Left colon (tissue), 2 donors: ENCODE data around the gene KCNQ1. TPM values are rescaled to one million over a fixed set of nuclear protein-coding genes. Genes with fewer than 3 reads are reported as not detected.

ENCODE experiments used
- ATAC-seq: fragments of 200-7000 bp; cut with Tn5 transposase; one replicate; pipeline ENCODE4 v1.9.1; 2020; ENCODE audit warnings: mild to moderate bottlenecking, moderate library complexity
- DNase-seq, 2 donors: peaks; one replicate each; pipeline ENCODE4 v3.0.0-alpha.2; 2020
- intact Hi-C, 2 donors: fragments of 100-400 bp; cut with DNase I in 1 of 2; cut with micrococcal nuclease in 1 of 2; formaldehyde crosslinking; loops; one replicate each; pipeline versions ENCODE4 v1.11.2 to v1.14.0; 2022; cut with DNase I, micrococcal nuclease
- long read RNA-seq: library from polyadenylated mRNA; unstranded; transcript quantifications from one replicate; pipeline ENCODE4 v2.0.0, GENCODE V29; 2021
- total RNA-seq, 2 donors: library from RNA; stranded (reverse); fragmentation: NEBNext Ultra II Directional; extraction: Animal tissue kit (Norgen Biotek cat#: 25700); gene quantifications; one replicate each; pipeline ENCODE4 v1.2.1, GENCODE V29; 2021
- donor health status: DM: no; HTN: no; CAD: no.
- donor health status: DM: yes; HTN: yes; CAD: no.

KCNQ1 gene
- 10 to 100 TPM; 42.8 to 56.8 TPM for total RNA-seq
- long read RNA-seq, transcript KCNQ1-201 (16 exons, 3,246 nt) = major isoform, 14 of 79 reads
- long read RNA-seq, partial matches to known transcripts = 51 of 79 reads
- long read RNA-seq, other reads (novel, unspliced or antisense) = 14 of 79 reads

DNA sequence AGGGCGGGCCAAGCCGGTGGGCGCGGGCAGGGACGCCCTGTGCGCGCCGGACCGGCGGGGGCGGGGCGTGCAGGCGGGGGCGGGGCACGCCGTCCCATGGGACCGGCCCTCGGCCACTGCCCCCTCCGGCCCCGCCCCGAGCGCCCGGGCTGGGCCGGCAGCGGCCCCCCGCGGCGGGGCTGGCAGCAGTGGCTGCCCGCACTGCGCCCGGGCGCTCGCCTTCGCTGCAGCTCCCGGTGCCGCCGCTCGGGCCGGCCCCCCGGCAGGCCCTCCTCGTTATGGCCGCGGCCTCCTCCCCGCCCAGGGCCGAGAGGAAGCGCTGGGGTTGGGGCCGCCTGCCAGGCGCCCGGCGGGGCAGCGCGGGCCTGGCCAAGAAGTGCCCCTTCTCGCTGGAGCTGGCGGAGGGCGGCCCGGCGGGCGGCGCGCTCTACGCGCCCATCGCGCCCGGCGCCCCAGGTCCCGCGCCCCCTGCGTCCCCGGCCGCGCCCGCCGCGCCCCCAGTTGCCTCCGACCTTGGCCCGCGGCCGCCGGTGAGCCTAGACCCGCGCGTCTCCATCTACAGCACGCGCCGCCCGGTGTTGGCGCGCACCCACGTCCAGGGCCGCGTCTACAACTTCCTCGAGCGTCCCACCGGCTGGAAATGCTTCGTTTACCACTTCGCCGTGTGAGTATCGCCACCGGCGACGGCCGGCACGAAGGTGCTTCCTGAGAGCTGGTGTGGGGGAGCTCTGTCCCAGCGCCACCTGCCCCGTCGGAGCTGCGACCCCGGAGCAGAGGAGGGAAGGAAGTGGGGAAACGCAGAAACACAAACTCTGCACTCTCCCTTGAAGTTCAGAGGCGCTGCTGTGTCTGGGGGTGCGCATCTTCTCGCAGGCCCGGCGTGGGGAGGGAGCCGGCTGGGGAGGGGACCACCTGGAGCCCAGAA lies at the start of gene KCNQ1:
KCNQ1 (plus strand) TSS at position 188 of the 925 bp plus-strand sequence; CDS start at position 279, 91 bp downstream.
- intact Hi-C loops = no loop called here
- DNase-seq (peak; percentile 77 to 85), ATAC-seq (peak; percentile 73)

DNA sequence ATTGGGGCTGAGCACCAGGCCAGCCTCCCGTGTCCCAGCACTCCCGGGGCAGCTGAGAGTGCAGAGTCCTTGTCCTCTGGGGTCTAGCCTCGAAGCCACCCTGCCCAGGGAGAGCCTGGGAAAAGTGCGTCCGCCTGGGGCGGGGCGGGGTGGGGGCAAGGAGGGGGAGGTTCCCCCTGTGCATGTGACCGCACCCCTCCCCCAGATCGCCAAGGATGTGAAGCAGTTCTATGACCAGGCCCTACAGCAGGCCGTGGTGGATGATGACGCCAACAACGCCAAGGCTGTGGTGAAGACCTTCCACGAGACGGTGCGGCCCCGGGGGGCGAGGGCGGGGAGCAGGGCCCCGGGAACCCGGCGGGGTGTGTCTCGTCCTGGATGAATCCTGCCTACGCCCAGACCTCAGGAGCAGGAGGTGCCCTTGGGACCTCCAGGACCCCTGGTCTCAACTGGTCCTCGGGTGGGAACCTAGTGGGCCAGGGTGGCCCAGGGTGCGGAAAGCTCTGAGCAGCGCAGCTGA lies 49.5 kb upstream of the KCNQ1 start:
- ATAC-seq (no peak), DNase-seq (no peak)
- intact Hi-C loops = no loop called here

DNA sequence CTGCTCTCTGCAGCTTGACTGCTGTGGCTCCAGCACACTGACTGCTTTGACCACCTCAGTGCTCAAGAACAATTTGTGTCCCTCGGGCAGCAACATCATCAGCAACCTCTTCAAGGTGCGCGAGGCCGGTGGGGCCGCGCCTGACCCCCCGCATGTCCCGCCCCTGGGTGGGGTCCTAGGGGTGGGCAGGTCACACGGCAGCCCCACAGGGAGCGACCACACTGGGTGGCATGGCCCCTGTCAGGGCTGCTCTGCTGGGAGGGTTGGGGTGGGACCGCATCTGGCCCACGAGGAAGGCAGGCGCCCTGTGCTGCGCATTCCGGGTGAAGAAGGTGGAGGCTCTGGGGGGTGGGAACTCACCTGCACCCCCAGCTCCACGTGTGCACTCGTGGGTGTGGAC lies 49.0 kb upstream of the KCNQ1 start:
- ATAC-seq (no peak), DNase-seq (no peak)
- intact Hi-C loops = no loop called here

- no peak for ATAC-seq
- intact Hi-C loops = no loop called here
These were observed 48.3 kb upstream of the KCNQ1 start for GRCh38 chr11:2396471-2396870.

DNA sequence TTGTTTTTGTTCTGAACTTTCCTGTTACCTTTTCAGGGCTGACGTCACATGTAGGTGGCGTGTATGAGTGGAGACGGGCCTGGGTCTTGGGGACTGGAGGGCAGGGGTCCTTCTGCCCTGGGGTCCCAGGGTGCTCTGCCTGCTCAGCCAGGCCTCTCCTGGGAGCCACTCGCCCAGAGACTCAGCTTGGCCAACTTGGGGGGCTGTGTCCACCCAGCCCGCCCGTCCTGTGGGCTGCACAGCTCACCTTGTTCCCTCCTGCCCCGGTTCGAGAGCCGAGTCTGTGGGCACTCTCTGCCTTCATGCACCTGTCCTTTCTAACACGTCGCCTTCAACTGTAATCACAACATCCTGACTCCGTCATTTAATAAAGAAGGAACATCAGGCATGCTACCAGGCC lies 47.8 kb upstream of the KCNQ1 start:
- no peak for ATAC-seq
- no peak for DNase-seq
- intact Hi-C loops = no loop called here

More at GRCh38 chr11:2396471-2396870, 48.3 kb upstream of the KCNQ1 start:
- DNase-seq = no peak

GRCh38 chr11:2398664-2399355 lies 46.0 kb upstream of the KCNQ1 start:
- DNase-seq (no peak), ATAC-seq (no peak)
- intact Hi-C loops = no loop called here

DNA sequence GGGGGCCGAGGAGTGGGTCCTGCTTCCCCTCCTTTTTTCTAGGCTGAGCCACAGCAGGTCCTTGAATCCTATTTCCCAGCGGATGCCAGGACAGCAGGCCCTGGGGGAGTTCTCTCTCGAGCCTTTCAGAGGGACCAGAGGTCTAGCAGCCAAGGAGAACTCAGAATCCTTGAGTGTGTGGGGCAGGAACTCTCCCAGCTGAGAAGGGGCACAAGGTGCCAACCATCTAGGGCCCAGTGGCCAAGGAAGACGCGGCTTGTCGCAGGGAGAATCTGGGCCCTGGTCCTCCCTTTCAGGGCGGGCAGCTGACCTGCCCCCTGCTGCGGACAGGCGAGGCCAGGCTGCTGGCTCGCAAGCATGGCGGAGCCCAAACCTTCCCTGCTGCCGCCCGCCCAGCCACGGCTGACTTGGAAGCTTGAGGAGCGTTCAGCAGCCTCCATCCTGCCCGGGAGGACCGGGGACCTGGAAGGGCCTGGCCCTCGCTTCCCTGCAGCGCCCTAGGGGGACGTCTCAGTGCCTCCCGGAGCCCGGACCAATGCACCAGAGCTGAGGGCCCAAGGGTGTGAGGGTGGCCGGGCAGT lies 45.2 kb upstream of the KCNQ1 start:
- DNase-seq (no peak), ATAC-seq (peak; percentile 20)
- intact Hi-C loops = no loop called here

GRCh38 chr11:2400069-2400761 lies 44.6 kb upstream of the KCNQ1 start, which contains the start of gene TSSC4:
Gene TSSC4, plus strand, starts transcription at chr11:2400750. Its CDS starts 1,884 bp downstream, at chr11:2402634.
- DNase-seq = peak; percentile 99 to 100
- intact Hi-C loops = no loop called here
- peak; percentile 86 for ATAC-seq

- peak; percentile 4 for ATAC-seq
- peak in 1 of 2 donors; percentile 46 for DNase-seq
- intact Hi-C loops = no loop called here
These were observed 43.9 kb upstream of the KCNQ1 start for GRCh38 chr11:2400762-2401435.

GRCh38 chr11:2401436-2401984 lies 43.3 kb upstream of the KCNQ1 start:
- ATAC-seq = no peak
- intact Hi-C loops = no loop called here

DNA sequence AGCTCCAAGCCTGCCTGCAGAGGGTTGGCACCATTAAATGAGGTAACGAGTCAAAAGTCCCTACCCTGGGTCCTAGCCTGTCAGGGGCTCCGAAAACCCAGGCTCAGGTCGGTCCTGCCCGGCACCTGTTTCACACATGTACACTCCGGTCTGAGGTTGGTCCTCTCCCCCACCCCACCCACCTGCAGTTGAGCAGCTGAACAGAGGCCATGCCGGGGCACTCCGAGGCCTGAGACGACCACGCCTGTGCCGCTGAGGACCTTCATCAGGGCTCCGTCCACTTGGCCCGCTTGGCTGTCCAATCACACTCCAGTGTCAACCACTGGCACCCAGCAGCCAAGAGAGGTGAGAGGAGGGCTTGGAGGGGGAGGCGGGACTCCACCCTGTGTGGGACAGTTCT lies 42.7 kb upstream of the KCNQ1 start:
- intact Hi-C loops = no loop called here
- ATAC-seq (no peak), DNase-seq (no peak)

More at GRCh38 chr11:2401436-2401984, 43.3 kb upstream of the KCNQ1 start:
- DNase-seq = no peak

- DNase-seq = no peak
- intact Hi-C loops = no loop called here
- ATAC-seq = no peak
These were observed 41.7 kb upstream of the KCNQ1 start for GRCh38 chr11:2402890-2403645.

GRCh38 chr11:2404735-2405196 lies 40.0 kb upstream of the KCNQ1 start:
- no peak for ATAC-seq
- no peak for DNase-seq
- intact Hi-C loops = no loop called here

- ATAC-seq (no peak), DNase-seq (no peak)
- intact Hi-C loops = no loop called here
These were observed 38.4 kb upstream of the KCNQ1 start for GRCh38 chr11:2406451-2406850.

GRCh38 chr11:2406878-2407410 lies 37.9 kb upstream of the KCNQ1 start:
- ATAC-seq = peak; percentile 51
- intact Hi-C loops = no loop called here
- peak in 1 of 2 donors; percentile 59 for DNase-seq

DNA sequence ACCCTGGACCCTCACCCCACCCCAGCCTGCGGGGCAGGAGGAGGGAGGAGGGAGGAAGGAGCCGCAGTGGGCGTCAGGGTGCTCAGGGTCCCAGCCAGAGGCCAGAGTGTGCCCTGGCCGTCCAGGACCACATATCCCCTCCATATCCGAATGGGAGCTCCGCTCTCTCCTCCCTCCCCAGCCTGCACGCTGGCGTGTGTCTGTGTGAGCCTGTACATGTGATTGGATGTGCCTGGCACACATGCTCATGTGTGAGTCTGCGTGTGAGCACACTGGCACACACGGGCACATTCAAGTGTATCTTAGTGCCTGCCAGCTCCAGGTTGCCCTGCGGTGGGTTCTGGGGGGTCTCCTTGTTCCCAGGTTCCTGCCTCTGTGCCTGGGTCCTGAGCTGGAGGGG lies 36.1 kb upstream of the KCNQ1 start:
- no peak for ATAC-seq
- DNase-seq = no peak
- intact Hi-C loops = no loop called here

GRCh38 chr11:2409126-2409525 lies 35.7 kb upstream of the KCNQ1 start:
- intact Hi-C loops = no loop called here
- ATAC-seq = no peak
- no peak for DNase-seq
